PC-3 (cell line): ENCODE results near the gene ACY1. TPM values are rescaled to one million over a fixed set of nuclear protein-coding genes. Genes with fewer than 3 reads are reported as not detected.

ENCODE experiments used
- ATAC-seq: fragments of 200-7000 bp; cut with Tn5 transposase; 2 replicates; pipeline ENCODE4 v1.9.1; 2020; ENCODE audit warnings: mild to moderate bottlenecking, moderate library complexity
- BruUV-seq: library from RNA; stranded (reverse); fragments of 400-500 nt; replicated peaks from 2 replicates; lab custom pipeline; 2021; lab: Mats Ljungman, UMichigan
- CTCF ChIA-PET: fragments of 300-600 bp; sonication (Branson Sonifier 250); formaldehyde crosslinking; loops from one replicate; lab custom pipeline; 2022; ENCODE audit warnings: antibody characterized with exemption; lab: Charles Lee
- POLR2A ChIA-PET: fragments of 300-600 bp; sonication (Branson Sonifier 250); formaldehyde crosslinking; loops from one replicate; lab custom pipeline; 2022; ENCODE audit warnings: antibody characterized with exemption; ENCODE audit not compliant: unreplicated experiment; lab: Charles Lee
- DNase-seq: peaks from one replicate; pipeline ENCODE4 v3.0.0-alpha.2; 2015
- H2AFZ ChIP-seq: fragments of 300-600 bp; sonication (generic); 2 replicates; pipeline ENCODE4 v1.6.0; 2016; ENCODE audit warnings: antibody characterized with exemption, low read length
- H3F3A ChIP-seq: fragments of 300-600 bp; sonication (generic); one replicate; pipeline ENCODE4 v1.6.0; 2017; ENCODE audit warnings: antibody characterized with exemption, low read length, control low read depth, mild to moderate bottlenecking; ENCODE audit not compliant: unreplicated experiment
- H3K27ac ChIP-seq: fragments of 300-600 bp; sonication (generic); 2 replicates; pipeline ENCODE4 v1.5.1; 2016; ENCODE audit warnings: mild to moderate bottlenecking, low read length
- H3K27me3 ChIP-seq: fragments of 300-600 bp; sonication (generic); 2 replicates; pipeline ENCODE4 v1.6.1; 2016; ENCODE audit warnings: low read length, mixed read lengths
- H3K36me3 ChIP-seq: fragments of 300-600 bp; sonication (generic); 2 replicates; pipeline ENCODE4 v1.6.1; 2016; ENCODE audit warnings: low read depth, mixed run types, low read length, mixed read lengths
- H3K4me1 ChIP-seq: fragments of 300-600 bp; sonication (generic); 2 replicates; pipeline ENCODE4 v1.5.1; 2016; ENCODE audit warnings: low read length; ENCODE audit not compliant: insufficient read depth
- H3K4me2 ChIP-seq: fragments of 300-600 bp; sonication (generic); 2 replicates; pipeline ENCODE4 v1.6.0; 2016; ENCODE audit warnings: low read length
- H3K4me3 ChIP-seq: fragments of 300-600 bp; sonication (generic); 2 replicates; pipeline ENCODE4 v1.5.1; 2016; ENCODE audit warnings: mild to moderate bottlenecking, low read length, mixed read lengths
- H3K79me2 ChIP-seq: fragments of 300-600 bp; sonication (generic); 2 replicates; pipeline ENCODE4 v1.6.1; 2017; ENCODE audit warnings: low read length, mixed read lengths
- H3K9ac ChIP-seq: fragments of 300-600 bp; sonication (generic); 2 replicates; pipeline ENCODE4 v1.6.0; 2016; ENCODE audit warnings: mild to moderate bottlenecking, low read length
- H3K9me2 ChIP-seq: fragments of 300-600 bp; sonication (generic); replicated peaks from 2 replicates; pipeline ENCODE4 v1.6.1; 2016; ENCODE audit warnings: mixed run types, low read length, mixed read lengths
- H3K9me3 ChIP-seq: fragments of 300-600 bp; sonication (generic); 2 replicates; pipeline ENCODE4 v1.6.1; 2016; ENCODE audit warnings: low read length, mixed read lengths
- H4K20me1 ChIP-seq: fragments of 300-600 bp; sonication (generic); 2 replicates; pipeline ENCODE4 v1.6.1; 2016; ENCODE audit warnings: low read length, mixed read lengths
- CTCF ChIP-seq: fragments of 300-600 bp; sonication (generic); conservative IDR thresholded peaks from 2 replicates; pipeline ENCODE4 v1.5.1; 2017; ENCODE audit warnings: antibody characterized with exemption, low read depth, mild to moderate bottlenecking, low read length
- EZH2 ChIP-seq: fragments of 300-600 bp; sonication (generic); IDR thresholded peaks from one replicate; pipeline ENCODE4 v1.6.1; 2017; ENCODE audit warnings: antibody characterized with exemption, mild to moderate bottlenecking, low read length; ENCODE audit not compliant: unreplicated experiment
- EZH2phosphoT487 ChIP-seq: fragments of 300-600 bp; sonication (generic); IDR thresholded peaks from 2 replicates; pipeline ENCODE4 v1.6.1; 2018; ENCODE audit warnings: mild to moderate bottlenecking, antibody characterized with exemption, low read length, borderline replicate concordance
- intact Hi-C: fragments of 100-400 bp; cut with micrococcal nuclease; formaldehyde crosslinking; loops from 2 replicates; pipeline ENCODE4 v1.9.0; 2023
- total RNA-seq: library from RNA; depleted of rRNA; stranded (reverse); fragments of >200 nt; gene quantifications from 2 replicates; pipeline ENCODE4 v1.2.3, GENCODE V29; 2014; rRNA removed

ACY1 gene
- total RNA-seq, 1 experiment from 2014 or later = 71.3 TPM

GRCh38 chr3:52038227-52038626, 54.9 kb downstream of the ACY1 start:
- Histone ChIP-seq H3K9ac (peak overlapping the region; percentile 36; the same call in 1 of the 2 replicates), H3K36me3 (no peaks in the 10 kb centered on the region), H3K27me3 (no peaks in the 10 kb centered on the region), H2AFZ (peak overlapping the region; percentile 59), H3K79me2 (no peaks in the 10 kb centered on the region), H4K20me1 (no peaks in the 10 kb centered on the region), H3K4me3 (no peak overlapping the region), H3K27ac (peak overlapping the region; percentile 53), H3K4me1 (peaks cover 19% of the 10 kb centered on the region), H3K9me3 (no peaks in the 10 kb centered on the region), H3F3A (no peaks in the 10 kb centered on the region), H3K9me2 (no peaks in the 10 kb centered on the region), H3K4me2 (0 out of 2 replicates have a peak overlapping the region, but pooled peaks have one; percentile 2)
- TF ChIP-seq EZH2 (no peak), EZH2phosphoT487 (no peak), CTCF (no peak)
- ATAC-seq (peak; percentile 84), DNase-seq (peak; percentile 77)
- ChIA-PET POLR2A (interaction anchor here (0.5 kb wide), 1 partner anchor 8 kb away, joined by 4 read pairs; no protein-coding TSS in a partner anchor), CTCF (interaction anchor here (1.0 to 2.4 kb wide), 3 partner anchors 15 to 37 kb away, joined by 3 to 15 read pairs (median 3); partner anchors contain the start of gene DUSP7)
- intact Hi-C loops = no loop called here
- no TSS peak for BruUV-seq

Other genes starting within 250 kb of the ACY1 start
- not detected in 2 replicates for gene IQCF6, start 204.3 kb upstream of the ACY1 start, total RNA-seq
- not detected in 2 replicates for gene IQCF2, start 121.9 kb upstream of the ACY1 start, total RNA-seq
- not detected in 2 replicates for gene IQCF5, start 107.9 kb upstream of the ACY1 start, total RNA-seq
- 0.22 TPM in 1 of 2 replicates, not detected in the other for gene IQCF1, start 80.2 kb upstream of the ACY1 start, total RNA-seq
- gene RRP9, start 41.6 kb upstream of the ACY1 start, total RNA-seq = 95.0 and 112 TPM in 2 replicates
- gene PARP3, start 41.2 kb upstream of the ACY1 start, total RNA-seq = 19.3 and 30.5 TPM in 2 replicates
- gene GPR62, start 28.2 kb upstream of the ACY1 start, total RNA-seq = not detected in 2 replicates
- gene PCBP4, start 16.1 kb upstream of the ACY1 start, total RNA-seq = 45.8 and 59.1 TPM in 2 replicates
- 49.6 and 53.8 TPM in 2 replicates for gene ABHD14B, start 9.5 kb upstream of the ACY1 start, total RNA-seq
- 22.1 and 23.4 TPM in 2 replicates for gene ABHD14A, start 8.5 kb upstream of the ACY1 start, total RNA-seq
- gene RPL29, start 12.4 kb downstream of the ACY1 start, total RNA-seq = 1,539 and 1,807 TPM in 2 replicates
- gene DUSP7, start 73.0 kb downstream of the ACY1 start, total RNA-seq = 40.9 and 51.1 TPM in 2 replicates
- 41.5 and 43.0 TPM in 2 replicates for gene POC1A, start 170.9 kb downstream of the ACY1 start, total RNA-seq
- 63.5 and 69.5 TPM in 2 replicates for gene ALAS1, start 214.6 kb downstream of the ACY1 start, total RNA-seq
- gene TLR9, start 242.1 kb downstream of the ACY1 start, total RNA-seq = not detected in 2 replicates